ENCODE measurements around the gene SORCS2.

DNA sequence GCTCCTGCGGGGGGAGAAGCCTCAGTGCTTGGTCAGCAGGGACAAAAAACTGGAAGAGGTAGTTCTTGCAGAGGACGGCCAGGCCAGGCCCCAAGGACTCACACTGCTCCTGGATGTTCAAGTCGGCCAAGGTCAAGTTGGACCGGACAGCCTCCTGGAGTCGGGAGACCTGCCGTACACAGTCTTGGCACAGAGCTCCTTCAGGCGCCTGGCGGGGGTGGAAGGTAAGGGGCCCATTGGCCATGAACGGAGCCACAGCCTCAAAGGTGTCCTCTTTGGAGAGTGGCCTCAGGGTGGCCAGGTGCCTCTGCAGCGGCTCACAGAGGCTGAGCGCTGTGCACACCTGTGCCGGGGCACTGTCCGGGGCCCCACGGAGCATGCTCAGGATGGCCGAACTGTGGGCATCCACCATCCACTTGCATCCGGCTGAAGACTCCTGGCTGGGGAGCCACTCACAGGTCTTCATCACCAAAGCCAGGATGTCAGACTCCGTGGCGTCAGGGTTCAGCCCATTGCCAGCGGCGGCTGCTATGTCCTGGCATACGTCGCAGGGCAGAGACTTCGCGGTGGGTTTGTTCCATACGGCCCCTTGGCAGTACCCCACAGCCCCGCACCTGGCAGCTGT, 241.9 kb downstream of the SORCS2 start:
- TF ChIP-seq FOXP2 (optimal IDR thresholded peaks at IDR 0.05; ENCODE audit: borderline replicate concordance, extremely low read depth, extremely low read length, insufficient read depth) (no peak), POLR2AphosphoS5 (IDR thresholded peaks at IDR 0.05; ENCODE audit: low read depth, low read length) (no peak)

Data from PFSK-1 (cell line).